ENCODE measurements around the gene SLC26A2. TPM values are rescaled to one million over a fixed set of nuclear protein-coding genes. Genes with fewer than 3 reads are reported as not detected.

Gene SLC26A2
- total and polyA plus RNA-seq, 12 donors = 1.3 to 9.6 (median 5.4) TPM

DNA sequence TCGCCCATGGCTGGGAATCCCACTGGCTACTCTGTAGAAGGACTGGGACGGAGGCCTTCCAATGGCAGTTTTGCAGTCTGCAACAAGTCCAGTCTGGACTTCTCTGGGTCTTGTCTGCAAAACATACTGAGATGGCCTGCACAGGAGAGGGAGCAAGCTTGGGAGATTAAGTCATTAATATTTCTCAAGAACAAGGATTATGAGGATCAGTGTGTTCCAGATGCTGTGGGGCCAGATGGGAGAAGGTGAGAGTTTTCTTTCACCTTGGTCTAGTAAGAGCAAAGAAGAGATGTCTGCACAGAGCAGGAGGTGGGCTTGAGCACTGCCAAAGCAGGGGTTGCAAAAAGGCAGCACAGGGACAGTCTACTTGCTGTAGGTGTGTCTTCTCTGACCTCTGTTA lies 15.9 kb upstream of the SLC26A2 start, which contains the start of gene PDE6A:
TSS of gene PDE6A (minus strand) at position 128 of the 400 bp plus-strand sequence. CDS start at position 8, 120 bp downstream.
- intact Hi-C loops (cut with DNase I) = no loop called here
- Histone ChIP-seq H3K4me1 (peaks cover 0 to 6% (median 4%) of the 10 kb centered on the region in 9 donors), H3K4me3 (no peak within 1 kb of the TSS), H3K27ac (no peak within 1 kb of the TSS), H3K36me3 (no peaks in the 10 kb centered on the region), H3K9me3 (no peaks in the 10 kb centered on the region), H3K27me3 (peaks cover 0 to 3% (median 0%) of the 10 kb centered on the region in 7 donors)
- 96 to 98% methylated on average over 2 of the region's 2 CpGs for WGBS, 2 donors
- DNase-seq (no peak), ATAC-seq (no peak)
- TF ChIP-seq CTCF (IDR thresholded peaks at IDR 0.05) = no peak

DNA sequence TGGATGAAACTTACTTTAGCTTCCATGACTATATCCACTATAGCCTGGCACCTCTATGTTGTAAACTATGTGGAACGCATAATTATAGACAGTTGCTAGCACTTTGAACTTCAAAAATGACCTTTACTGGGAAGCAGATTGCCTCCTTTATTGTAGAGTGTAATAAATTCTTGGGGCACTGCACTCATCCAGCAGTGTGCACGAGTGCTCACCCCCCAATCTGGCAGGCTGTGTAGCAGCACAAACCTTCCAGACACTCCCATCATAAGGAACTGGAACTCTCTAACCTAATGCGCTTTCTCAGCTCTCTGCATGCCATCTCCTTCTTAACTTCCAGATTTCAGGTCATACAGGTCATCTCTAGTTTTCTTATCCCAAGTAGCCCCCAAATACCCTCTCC lies 14.4 kb upstream of the SLC26A2 start:
- WGBS, 2 donors = 86 to 97% methylated on average over 3 of the region's 3 CpGs
- H3K27me3 ChIP-seq = peaks cover 0 to 3% (median 0%) of the 10 kb centered on the region in 7 donors
- DNase-seq = no peak
- no peak for TF ChIP-seq CTCF (IDR thresholded peaks at IDR 0.05)
- no peak overlapping the region for H3K27ac ChIP-seq
- H3K4me3 ChIP-seq = no peak overlapping the region
- H3K36me3 ChIP-seq = no peaks in the 10 kb centered on the region
- no peaks in the 10 kb centered on the region for H3K4me1 ChIP-seq
- H3K9me3 ChIP-seq = no peaks in the 10 kb centered on the region
- intact Hi-C loops (cut with DNase I) = no loop called here
- ATAC-seq = no peak

GRCh38 chr5:149948993-149949392 lies 11.6 kb upstream of the SLC26A2 start:
- Histone ChIP-seq H3K4me1 (no peaks in the 10 kb centered on the region), H3K36me3 (no peaks in the 10 kb centered on the region), H3K9me3 (no peaks in the 10 kb centered on the region), H3K27ac (no peak overlapping the region), H3K4me3 (no peak overlapping the region), H3K27me3 (peaks cover 0 to 3% (median 0%) of the 10 kb centered on the region in 7 donors)
- DNase-seq (no peak), ATAC-seq (no peak)
- TF ChIP-seq CTCF (IDR thresholded peaks at IDR 0.05) = no peak
- intact Hi-C loops (cut with DNase I) = no loop called here
- 84 to 92% methylated on average over 5 of the region's 5 CpGs for WGBS, 2 donors

DNA sequence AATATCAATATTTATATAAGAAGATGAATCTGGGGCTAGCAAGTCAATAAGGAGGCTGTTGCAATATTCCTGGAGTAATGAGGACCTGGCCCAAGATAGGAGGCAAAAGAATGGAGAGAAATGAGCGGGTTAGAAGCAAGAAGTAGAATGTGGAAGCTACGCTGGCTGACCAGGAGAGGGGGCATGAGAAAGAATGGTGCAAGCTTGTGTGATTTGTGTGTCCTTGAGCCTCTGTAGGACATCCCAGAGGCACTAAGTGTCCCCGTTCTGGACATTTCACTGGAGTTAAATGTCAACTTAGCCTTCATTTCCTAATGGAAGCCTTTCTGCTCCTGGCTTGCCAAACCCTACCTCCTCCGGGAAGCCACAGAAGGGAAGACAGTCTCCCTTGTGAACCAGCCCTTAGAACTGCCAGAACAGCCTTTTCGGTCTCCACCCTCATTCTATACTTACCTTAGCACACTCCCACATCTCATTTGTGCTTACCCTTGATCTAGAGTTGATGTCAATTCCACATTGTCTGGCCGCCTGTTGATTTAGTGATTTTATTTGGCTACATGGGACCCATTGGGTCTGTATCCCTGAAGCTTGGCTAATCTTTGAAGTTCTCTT lies 9.3 kb upstream of the SLC26A2 start:
- Histone ChIP-seq H3K27me3 (peaks cover 0 to 3% (median 0%) of the 10 kb centered on the region in 7 donors), H3K9me3 (no peaks in the 10 kb centered on the region), H3K36me3 (no peaks in the 10 kb centered on the region), H3K4me3 (no peak overlapping the region), H3K27ac (no peak overlapping the region), H3K4me1 (no peaks in the 10 kb centered on the region)
- ATAC-seq (no peak), DNase-seq (no peak)
- intact Hi-C loops (cut with DNase I) = no loop called here
- 72 to 78% methylated on average over 6 of the region's 6 CpGs for WGBS, 2 donors
- no peak for TF ChIP-seq CTCF (IDR thresholded peaks at IDR 0.05)
